Nephron (organoid): ENCODE data around the gene FBXO28.

Experiments used
- H3K27ac Mint-ChIP-seq, 3 experiments: 2 replicates each; pipeline ENCODE4 v1.8.0; 2020; ENCODE audit warnings: mixed read lengths in 3 of 3, mild to moderate bottlenecking in 2 of 3, moderate library complexity in 1 of 3
- H3K27me3 Mint-ChIP-seq: 2 replicates; pipeline ENCODE4 v1.8.0; 2021; ENCODE audit warnings: low read depth, mild to moderate bottlenecking, moderate library complexity, mixed read lengths
- H3K36me3 Mint-ChIP-seq: 2 replicates; pipeline ENCODE4 v1.8.0; 2020; ENCODE audit warnings: low read depth, mixed read lengths
- H3K4me1 Mint-ChIP-seq: 2 replicates; pipeline ENCODE4 v1.8.0; 2020; ENCODE audit warnings: mixed read lengths
- H3K4me3 Mint-ChIP-seq, 3 experiments: 2 replicates each; pipeline ENCODE4 v1.8.0; 2020; ENCODE audit warnings: mild to moderate bottlenecking in 3 of 3, mixed read lengths in 3 of 3, moderate library complexity in 2 of 3
- H3K9me3 Mint-ChIP-seq: 2 replicates; pipeline ENCODE4 v1.8.0; 2020; ENCODE audit warnings: mixed read lengths
- CTCF ChIP-seq, 3 experiments: fragments of 200-600 bp; sonication (generic); IDR thresholded peaks; one replicate each; pipeline ENCODE4 v1.5.0; 2021; ENCODE audit warnings: antibody characterized with exemption in 3 of 3; ENCODE audit not compliant: unreplicated experiment in 3 of 3

FBXO28 gene

DNA sequence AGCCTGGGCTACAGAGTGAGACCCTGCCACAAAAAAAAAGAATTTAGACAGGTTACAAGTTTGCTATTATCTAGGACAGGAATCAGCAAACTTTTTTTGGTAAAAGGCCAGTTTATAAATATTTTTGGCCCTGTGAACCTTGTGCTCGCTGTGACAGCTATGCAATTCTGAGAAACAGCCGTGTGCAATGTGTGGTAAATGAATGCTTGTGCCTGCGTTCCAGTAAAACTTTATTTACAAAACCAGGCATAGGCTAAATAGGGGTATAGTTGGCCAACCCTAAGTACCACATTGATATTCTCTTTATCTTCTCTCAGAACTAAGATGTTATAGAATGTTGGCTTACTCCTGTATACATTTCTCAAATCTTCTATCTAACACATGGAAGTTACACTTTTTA is 24.3 kb downstream of the FBXO28 start:
- no peaks in the 10 kb centered on the region for H3K9me3 Mint-ChIP-seq
- no peak overlapping the region for H3K27ac Mint-ChIP-seq
- no peaks in the 10 kb centered on the region for H3K4me1 Mint-ChIP-seq
- no peak overlapping the region for H3K4me3 Mint-ChIP-seq
- no peak for TF ChIP-seq CTCF (IDR thresholded peaks at IDR 0.05; ENCODE audit: unreplicated experiment in 3 of 3)
- H3K27me3 Mint-ChIP-seq: no peaks in the 10 kb centered on the region
- H3K36me3 Mint-ChIP-seq: peaks cover 47% of the 10 kb centered on the region

- Mint-ChIP-seq H3K4me1 (no peaks in the 10 kb centered on the region), H3K4me3 (no peak overlapping the region), H3K9me3 (no peaks in the 10 kb centered on the region), H3K36me3 (peaks cover 47% of the 10 kb centered on the region), H3K27ac (no peak overlapping the region), H3K27me3 (no peaks in the 10 kb centered on the region)
- TF ChIP-seq CTCF (IDR thresholded peaks at IDR 0.05; ENCODE audit: unreplicated experiment in 3 of 3): no peak
Observed at GRCh38 chr1:224141693-224142092, 27.8 kb downstream of the FBXO28 start.

DNA sequence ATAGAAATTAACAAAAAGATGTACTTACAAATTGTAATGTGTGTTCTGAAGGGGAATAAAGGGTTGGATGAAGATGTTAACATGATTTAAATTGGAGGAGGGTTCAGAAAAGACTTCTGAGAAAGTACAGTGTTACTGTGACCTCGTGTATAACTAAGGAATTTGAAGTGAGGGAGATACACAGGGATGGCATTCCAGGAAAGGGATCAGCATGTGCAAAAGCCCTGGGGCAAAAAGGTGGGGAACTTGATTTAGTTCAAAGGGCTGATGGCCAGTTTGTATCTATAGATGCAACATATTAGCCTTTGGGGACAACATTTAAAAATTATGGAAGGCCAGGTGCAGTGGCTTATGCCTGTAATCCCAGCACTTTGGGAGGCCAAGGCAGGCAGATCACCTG is 35.8 kb downstream of the FBXO28 start:
- no peak for TF ChIP-seq CTCF (IDR thresholded peaks at IDR 0.05; ENCODE audit: unreplicated experiment in 3 of 3)
- H3K27ac Mint-ChIP-seq: no peak overlapping the region
- no peak overlapping the region for H3K4me3 Mint-ChIP-seq
- no peaks in the 10 kb centered on the region for H3K4me1 Mint-ChIP-seq
- peaks cover 40% of the 10 kb centered on the region for H3K36me3 Mint-ChIP-seq
- no peaks in the 10 kb centered on the region for H3K9me3 Mint-ChIP-seq
- H3K27me3 Mint-ChIP-seq: no peaks in the 10 kb centered on the region

DNA sequence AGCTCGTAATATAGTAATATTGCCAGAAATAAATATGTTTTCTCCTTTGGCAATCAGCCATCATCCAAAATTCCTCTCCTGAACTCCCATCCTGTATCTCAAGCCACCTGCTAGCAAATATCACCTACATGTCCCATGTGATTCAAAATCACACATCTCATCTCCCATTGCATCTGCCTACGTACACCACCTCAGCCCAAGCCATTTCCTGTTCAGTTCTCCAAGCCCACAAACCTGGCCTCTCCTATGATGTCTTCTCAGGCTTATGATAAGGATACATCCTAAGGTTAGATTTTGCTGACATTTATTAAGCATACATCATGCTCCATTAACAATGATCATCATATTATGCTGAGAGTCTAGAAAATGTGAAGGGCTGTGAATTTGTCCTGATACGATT is 37.2 kb downstream of the FBXO28 start:
- no peak overlapping the region for H3K4me3 Mint-ChIP-seq

GRCh38 chr1:224157316-224157715 is 43.4 kb downstream of the FBXO28 start:
- Mint-ChIP-seq H3K4me1 (no peaks in the 10 kb centered on the region), H3K9me3 (no peaks in the 10 kb centered on the region), H3K27ac (no peak overlapping the region), H3K27me3 (no peaks in the 10 kb centered on the region), H3K36me3 (peaks cover 47% of the 10 kb centered on the region), H3K4me3 (no peak overlapping the region)
- no peak for TF ChIP-seq CTCF (IDR thresholded peaks at IDR 0.05; ENCODE audit: unreplicated experiment in 3 of 3)

More for the DNA sequence above, 37.2 kb downstream of the FBXO28 start:
- Mint-ChIP-seq H3K9me3 (no peaks in the 10 kb centered on the region), H3K4me1 (no peaks in the 10 kb centered on the region), H3K27me3 (no peaks in the 10 kb centered on the region), H3K36me3 (peaks cover 41% of the 10 kb centered on the region), H3K27ac (no peak overlapping the region)
- TF ChIP-seq CTCF (IDR thresholded peaks at IDR 0.05; ENCODE audit: unreplicated experiment in 3 of 3): no peak

GRCh38 chr1:224159541-224159940 is 45.6 kb downstream of the FBXO28 start:
- H3K27me3 Mint-ChIP-seq: no peaks in the 10 kb centered on the region
- H3K27ac Mint-ChIP-seq: no peak overlapping the region
- no peak for TF ChIP-seq CTCF (IDR thresholded peaks at IDR 0.05; ENCODE audit: unreplicated experiment in 3 of 3)
- peaks cover 41% of the 10 kb centered on the region for H3K36me3 Mint-ChIP-seq
- H3K4me1 Mint-ChIP-seq: no peaks in the 10 kb centered on the region
- no peak overlapping the region for H3K4me3 Mint-ChIP-seq
- H3K9me3 Mint-ChIP-seq: no peaks in the 10 kb centered on the region
